Bronchial epithelial cell (primary cell): ENCODE data around the gene RELA. TPM values are rescaled to one million over a fixed set of nuclear protein-coding genes. Genes with fewer than 3 reads are reported as not detected.
"Not testable (repeated sequence)": the region's sequence is repeated elsewhere in the genome, so short reads cannot be mapped to it uniquely, and the experiment has no call there.

Experiments
- DNase-seq: peaks from one replicate; pipeline ENCODE4 v3.0.0-alpha.2; 2010; ENCODE audit warnings: low read depth
- FAIRE-seq: peaks from 2 replicates; lab custom pipeline; 2011; peaks lifted over from hg19 to GRCh38; lab: Jason Lieb, UNC
- H3K27me3 ChIP-seq: 2 replicates; pipeline ENCODE4 v1.5.1; 2011; ENCODE audit warnings: low read length; ENCODE audit not compliant: control insufficient read depth, insufficient read depth
- H3K36me3 ChIP-seq: 2 replicates; pipeline ENCODE4 v1.5.1; 2011; ENCODE audit warnings: low read length; ENCODE audit not compliant: control insufficient read depth, insufficient read depth
- H3K4me3 ChIP-seq: 2 replicates; pipeline ENCODE4 v1.5.1; 2011; ENCODE audit warnings: mild to moderate bottlenecking, low read depth, low read length, control low read depth
- total RNA-seq: library from RNA; depleted of rRNA; stranded (reverse); fragments of >200 nt; gene quantifications from 2 replicates; pipeline ENCODE4 v1.2.1, GENCODE V29; 2014
- TF ChIP-seq, protein P1 (sequence below): IDR thresholded peaks from 2 replicates; pipeline ENCODE4 v1.5.1; 2011; ENCODE audit warnings: mild to moderate bottlenecking, moderate library complexity, low read length, control low read depth, inconsistent platforms; ENCODE audit not compliant: insufficient read depth, severe bottlenecking

Gene RELA
- total RNA-seq, 1 donor from 2014 or later: 9.5 TPM

DNA sequence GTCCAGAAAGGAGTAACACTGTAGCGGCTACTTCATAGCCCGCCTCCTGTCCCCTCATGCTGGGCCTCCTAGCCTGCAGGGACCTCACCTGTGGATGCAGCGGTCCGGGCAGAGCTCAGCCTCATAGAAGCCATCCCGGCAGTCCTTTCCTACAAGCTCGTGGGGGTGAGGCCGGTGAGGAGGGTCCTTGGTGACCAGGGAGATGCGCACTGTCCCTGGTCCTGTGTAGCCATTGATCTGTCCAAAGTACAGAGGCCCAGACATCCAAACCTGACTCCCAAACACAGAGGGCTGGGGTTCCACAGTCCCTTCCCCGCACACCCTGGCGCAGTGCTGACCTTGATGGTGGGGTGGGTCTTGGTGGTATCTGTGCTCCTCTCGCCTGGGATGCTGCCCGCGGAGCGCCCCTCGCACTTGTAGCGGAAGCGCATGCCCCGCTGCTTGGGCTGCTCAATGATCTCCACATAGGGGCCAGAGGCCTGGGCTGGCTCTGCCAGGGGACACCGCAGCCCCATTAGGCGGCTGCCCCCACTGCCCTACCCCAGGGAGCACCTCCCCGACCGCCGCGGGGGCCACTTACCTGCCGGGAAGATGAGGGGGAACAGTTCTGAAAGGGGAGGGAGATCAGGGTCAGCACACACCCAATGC is 993 bp downstream of the RELA start:
- TF ChIP-seq, protein P1, sequence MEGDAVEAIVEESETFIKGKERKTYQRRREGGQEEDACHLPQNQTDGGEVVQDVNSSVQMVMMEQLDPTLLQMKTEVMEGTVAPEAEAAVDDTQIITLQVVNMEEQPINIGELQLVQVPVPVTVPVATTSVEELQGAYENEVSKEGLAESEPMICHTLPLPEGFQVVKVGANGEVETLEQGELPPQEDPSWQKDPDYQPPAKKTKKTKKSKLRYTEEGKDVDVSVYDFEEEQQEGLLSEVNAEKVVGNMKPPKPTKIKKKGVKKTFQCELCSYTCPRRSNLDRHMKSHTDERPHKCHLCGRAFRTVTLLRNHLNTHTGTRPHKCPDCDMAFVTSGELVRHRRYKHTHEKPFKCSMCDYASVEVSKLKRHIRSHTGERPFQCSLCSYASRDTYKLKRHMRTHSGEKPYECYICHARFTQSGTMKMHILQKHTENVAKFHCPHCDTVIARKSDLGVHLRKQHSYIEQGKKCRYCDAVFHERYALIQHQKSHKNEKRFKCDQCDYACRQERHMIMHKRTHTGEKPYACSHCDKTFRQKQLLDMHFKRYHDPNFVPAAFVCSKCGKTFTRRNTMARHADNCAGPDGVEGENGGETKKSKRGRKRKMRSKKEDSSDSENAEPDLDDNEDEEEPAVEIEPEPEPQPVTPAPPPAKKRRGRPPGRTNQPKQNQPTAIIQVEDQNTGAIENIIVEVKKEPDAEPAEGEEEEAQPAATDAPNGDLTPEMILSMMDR: no peak
- FAIRE-seq: no peak
- H3K27me3 ChIP-seq: no peaks in the 10 kb centered on the region
- H3K4me3 ChIP-seq: peak overlapping the region; percentile 74
- H3K36me3 ChIP-seq: peaks cover 36% of the 10 kb centered on the region
- DNase-seq: no peak

GRCh38 chr11:65660908-65661307 is 1.8 kb downstream of the RELA start:
- not testable (repeated sequence) for H3K27me3 ChIP-seq, DNase-seq, H3K4me3 ChIP-seq, FAIRE-seq
- H3K36me3 ChIP-seq: peaks cover 39% of the 10 kb centered on the region

DNA sequence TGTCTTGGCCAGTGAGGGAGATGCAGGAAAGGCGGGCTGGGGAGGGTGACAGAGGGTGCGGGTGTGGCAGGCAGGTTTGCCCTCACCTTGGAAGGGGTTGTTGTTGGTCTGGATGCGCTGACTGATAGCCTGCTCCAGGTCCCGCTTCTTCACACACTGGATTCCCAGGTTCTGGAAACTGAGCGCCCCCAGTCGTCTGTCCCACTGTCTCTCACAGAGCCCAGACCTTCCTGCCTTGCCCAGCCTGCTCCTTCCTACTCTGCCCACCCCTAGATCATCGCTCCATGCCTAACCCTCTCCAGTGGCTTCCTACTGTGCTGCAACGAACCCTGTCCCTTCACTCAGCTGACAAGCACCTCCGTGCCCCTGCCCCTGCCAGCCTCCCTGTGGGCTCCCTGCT is 2.7 kb downstream of the RELA start:
- no peak overlapping the region for H3K4me3 ChIP-seq
- peaks cover 43% of the 10 kb centered on the region for H3K36me3 ChIP-seq
- H3K27me3 ChIP-seq: no peaks in the 10 kb centered on the region
- DNase-seq (no peak), FAIRE-seq (no peak)
- TF ChIP-seq, protein P1: no peak

- TF ChIP-seq, protein P1: no peak
- no peak overlapping the region for H3K4me3 ChIP-seq
- H3K36me3 ChIP-seq: peaks cover 43% of the 10 kb centered on the region
- DNase-seq: no peak
- no peak for FAIRE-seq
- H3K27me3 ChIP-seq: no peaks in the 10 kb centered on the region
Measured at GRCh38 chr11:65658174-65659021, 4.3 kb downstream of the RELA start.

DNA sequence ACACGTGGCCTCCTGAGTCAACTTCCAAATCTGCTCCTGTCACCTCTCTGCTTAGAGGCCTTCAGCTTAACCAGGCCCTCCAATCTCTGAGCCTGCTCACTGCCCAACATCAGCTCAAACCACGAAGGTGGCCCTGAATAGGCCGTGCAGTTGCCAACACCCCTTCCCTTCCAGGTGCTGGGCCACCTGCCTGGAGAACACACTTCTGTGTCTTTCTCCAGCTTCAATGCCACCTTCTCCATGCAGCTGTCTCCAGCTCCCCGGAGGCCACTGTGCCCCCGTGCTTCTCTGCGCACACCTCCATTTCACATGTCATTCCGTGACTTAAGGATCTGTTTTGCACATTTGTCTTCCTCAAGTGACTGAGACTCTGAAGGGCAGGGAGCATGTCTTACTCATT is 5.3 kb downstream of the RELA start:
- H3K36me3 ChIP-seq: peaks cover 43% of the 10 kb centered on the region

More for the DNA sequence above, 5.3 kb downstream of the RELA start:
- H3K27me3 ChIP-seq: no peaks in the 10 kb centered on the region
- DNase-seq (no peak), FAIRE-seq (peak; percentile 18)
- TF ChIP-seq, protein P1: no peak
- no peak overlapping the region for H3K4me3 ChIP-seq
